ENCODE measurements around the gene FBXW9.

The FBXW9 gene

DNA sequence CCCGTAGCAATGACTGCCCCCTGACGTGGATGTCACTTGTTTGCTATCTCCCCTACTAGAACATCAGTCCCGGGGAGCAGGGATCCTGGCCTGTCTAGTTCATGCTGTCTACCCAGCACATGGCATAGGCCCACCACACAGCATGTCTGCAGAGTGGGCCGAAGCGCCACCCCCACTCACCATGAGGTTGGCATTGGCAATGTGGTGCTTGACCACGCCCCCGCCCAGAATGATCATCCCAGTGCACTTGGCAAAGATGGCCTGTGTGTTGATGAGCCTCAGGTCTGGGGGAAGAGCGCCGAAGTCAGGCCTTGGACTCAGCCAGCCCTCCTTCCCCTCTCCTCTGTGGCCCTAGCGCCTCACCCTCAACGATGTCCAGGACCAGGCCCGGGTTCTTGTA, 19.5 kb downstream of the FBXW9 start:
- no peak for TF ChIP-seq ZNF274 (IDR thresholded peaks at IDR 0.05; ENCODE audit: low read depth, low read length)
- no peak overlapping the region for H3K4me3 ChIP-seq (ENCODE audit: low read length)

DNA sequence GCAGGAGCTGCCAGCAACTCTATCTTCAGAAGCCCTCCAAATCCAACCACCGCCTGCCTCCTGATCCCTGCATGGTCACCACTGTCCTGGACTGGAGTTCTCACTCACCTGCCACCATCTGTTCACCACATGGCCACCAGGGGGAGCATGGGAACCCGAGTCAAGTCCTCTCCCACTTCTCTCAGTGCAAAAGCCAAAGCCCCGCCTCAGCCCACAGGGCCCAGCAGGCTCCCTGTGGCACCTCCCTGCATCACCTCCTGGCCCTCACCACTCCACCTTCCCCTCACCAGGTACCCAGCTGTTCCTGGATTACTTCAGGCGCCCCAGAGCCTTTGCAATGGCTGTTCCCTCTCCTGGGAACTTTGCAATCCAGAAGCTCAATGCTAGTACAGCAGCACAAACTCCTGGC, 20.0 kb downstream of the FBXW9 start:
- TF ChIP-seq ZNF274 (IDR thresholded peaks at IDR 0.05; ENCODE audit: low read depth, low read length), result no peak

DNA sequence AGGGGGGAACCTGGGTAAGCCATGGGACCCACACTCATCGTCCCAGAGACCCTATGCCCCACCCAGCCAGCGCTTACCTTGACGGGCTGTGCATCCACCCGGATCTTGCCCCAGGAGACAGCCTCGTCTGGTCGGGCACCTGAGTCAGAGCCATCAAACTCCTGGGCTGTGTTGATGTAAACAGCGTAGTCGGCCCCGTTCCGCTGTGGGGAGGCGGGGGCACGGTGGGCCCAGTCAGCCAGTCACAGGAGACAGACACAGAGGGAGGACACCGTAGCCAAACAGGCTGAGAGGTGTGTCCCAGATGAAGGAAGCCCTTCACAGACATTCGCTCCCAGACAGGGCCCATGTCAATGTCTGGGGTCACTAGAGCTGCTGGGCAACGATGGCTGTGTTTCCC, 20.5 kb downstream of the FBXW9 start:
- TF ChIP-seq ZNF274 (IDR thresholded peaks at IDR 0.05; ENCODE audit: low read depth, low read length), result no peak
- H3K4me3 ChIP-seq (ENCODE audit: low read length), result no peak overlapping the region

More for the DNA sequence above, 20.0 kb downstream of the FBXW9 start:
- H3K4me3 ChIP-seq (ENCODE audit: low read length), result no peak overlapping the region

DNA sequence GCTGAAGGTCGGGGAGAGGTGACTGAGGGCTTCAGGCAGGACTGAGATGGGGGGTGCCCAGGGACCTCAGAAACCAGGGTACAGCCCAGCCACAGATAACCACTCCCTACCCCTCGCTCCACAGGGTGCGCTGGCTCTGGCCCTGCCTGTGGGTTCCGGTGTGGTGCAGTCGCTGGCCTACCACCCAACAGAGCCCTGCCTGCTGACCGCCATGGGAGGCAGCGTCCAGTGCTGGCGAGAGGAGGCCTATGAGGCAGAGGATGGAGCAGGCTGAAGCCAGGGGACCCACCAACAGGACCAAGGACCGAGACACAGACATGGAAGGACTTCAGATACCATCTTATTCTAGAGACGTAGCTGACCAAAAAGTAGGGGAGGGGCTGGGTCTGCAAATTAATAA, 21.0 kb downstream of the FBXW9 start:
- TF ChIP-seq ZNF274 (IDR thresholded peaks at IDR 0.05; ENCODE audit: low read depth, low read length), result no peak

DNA sequence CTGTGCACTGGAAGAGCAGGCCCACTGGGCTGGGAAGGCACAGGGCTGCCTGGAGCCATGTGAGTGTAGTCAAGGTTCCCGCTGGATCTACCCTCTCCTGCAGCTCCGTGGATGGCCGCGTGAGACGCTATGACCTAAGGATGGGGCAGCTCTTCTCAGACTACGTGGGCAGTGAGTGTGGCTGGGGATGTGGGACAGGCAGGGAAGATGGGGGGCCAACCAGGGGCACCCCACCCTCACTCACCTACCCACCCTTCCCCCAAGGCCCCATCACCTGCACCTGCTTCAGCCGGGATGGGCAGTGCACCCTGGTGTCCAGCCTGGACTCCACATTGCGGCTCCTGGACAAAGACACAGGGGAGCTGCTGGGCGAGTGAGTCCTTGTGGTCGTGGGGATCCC, 23.7 kb downstream of the FBXW9 start:
- TF ChIP-seq ZNF274 (IDR thresholded peaks at IDR 0.05; ENCODE audit: low read depth, low read length), result no peak
- no peak overlapping the region for H3K4me3 ChIP-seq (ENCODE audit: low read length)

More for the DNA sequence above, 21.0 kb downstream of the FBXW9 start:
- H3K4me3 ChIP-seq (ENCODE audit: low read length), result no peak overlapping the region

DNA sequence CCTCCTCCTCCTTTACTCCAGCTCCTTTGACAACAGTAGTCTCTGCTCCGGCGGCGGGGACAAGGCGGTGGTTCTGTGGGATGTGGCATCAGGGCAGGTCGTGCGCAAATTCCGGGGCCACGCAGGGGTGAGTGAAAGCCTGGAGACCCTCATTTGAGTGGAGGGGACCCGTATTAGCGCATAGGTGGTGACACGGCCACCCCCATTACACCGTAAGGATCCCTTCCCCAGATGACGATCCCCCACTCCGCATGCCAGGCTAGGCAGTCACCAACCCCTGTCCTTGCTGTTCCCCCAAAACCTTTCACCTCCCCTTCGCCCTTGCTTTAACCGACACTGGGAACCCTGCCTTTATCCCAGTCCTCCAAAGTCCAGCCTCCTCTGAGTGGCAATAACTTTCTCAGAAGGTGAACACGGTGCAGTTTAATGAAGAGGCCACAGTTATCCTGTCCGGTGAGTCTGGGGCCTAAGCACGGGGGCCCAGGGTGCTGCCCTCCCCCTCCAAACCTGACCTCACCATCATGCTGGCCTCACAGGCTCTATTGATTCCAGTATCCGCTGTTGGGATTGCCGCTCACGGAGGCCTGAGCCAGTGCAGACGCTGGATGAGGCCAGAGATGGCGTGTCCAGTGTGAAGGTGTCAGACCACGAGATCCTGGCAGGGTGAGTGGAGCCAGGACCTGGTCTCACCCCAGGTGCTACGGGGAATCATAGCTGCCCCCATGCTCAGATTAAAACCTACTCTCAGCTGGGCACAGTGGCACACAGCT, 26.1 kb downstream of the FBXW9 start:
- TF ChIP-seq ZNF274 (IDR thresholded peaks at IDR 0.05; ENCODE audit: low read depth, low read length), result no peak
- peak overlapping the region; percentile 81 for H3K4me3 ChIP-seq (ENCODE audit: low read length)

DNA sequence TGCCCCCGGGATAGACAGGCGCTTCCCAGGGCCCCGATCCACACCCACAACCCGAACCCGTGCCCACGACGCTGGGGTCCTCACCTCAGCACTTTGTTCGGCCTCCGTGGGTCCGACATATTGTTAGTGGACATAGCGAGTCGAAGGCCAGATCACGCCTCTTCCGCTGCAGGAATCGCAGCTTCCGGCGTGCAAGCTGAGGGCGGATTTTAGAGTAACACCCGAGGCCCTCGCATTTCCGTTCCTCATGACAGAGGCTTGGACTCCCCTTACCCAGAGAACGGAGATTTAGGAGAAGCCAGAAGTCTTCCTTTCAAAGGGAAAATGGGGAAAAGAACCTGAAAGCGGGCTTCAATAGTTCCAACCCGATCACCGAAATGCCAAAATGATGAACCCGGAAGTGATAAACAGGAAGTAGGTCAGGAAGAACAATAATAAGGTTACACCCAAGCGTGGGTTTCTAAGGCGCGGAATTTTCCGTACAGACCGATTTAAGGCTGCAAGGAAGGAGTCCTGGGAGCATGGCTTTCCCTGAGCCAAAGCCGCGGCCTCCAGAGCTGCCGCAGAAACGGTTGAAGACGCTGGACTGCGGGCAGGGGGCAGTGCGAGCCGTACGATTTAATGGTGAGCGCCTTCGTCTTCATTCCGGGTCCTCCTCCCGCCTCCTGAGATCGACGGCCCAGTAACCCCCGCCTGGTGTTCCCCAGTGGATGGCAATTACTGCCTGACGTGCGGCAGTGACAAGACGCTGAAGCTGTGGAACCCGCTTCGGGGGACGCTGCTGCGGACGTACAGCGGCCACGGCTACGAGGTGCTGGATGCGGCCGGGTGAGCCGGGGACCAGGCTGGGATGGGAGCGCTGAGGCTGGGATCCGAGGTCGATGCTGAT, 26.9 kb downstream of the FBXW9 start:
- peak overlapping the region; percentile 81 for H3K4me3 ChIP-seq (ENCODE audit: low read length)
- TF ChIP-seq ZNF274 (IDR thresholded peaks at IDR 0.05; ENCODE audit: low read depth, low read length), result no peak

DNA sequence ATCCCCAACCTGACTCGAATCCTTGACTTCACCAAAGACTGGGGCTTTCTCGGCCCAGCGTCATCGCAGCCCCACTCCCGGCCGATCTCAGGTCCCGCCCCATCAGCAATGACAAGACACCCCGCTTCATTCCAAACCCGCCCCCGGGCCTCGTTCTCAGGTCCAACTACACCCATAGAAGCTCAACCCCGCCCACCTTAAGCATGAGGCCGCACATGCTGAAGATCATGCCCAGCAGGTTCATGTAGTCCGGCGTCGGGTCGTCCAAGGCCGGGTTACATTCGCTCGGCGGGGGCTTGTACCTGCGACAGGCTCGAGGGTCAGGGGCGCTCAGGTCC, 27.5 kb downstream of the FBXW9 start:
- TF ChIP-seq ZNF274 (IDR thresholded peaks at IDR 0.05; ENCODE audit: low read depth, low read length), result no peak
- H3K4me3 ChIP-seq (ENCODE audit: low read length), result peak overlapping the region; percentile 81

DNA sequence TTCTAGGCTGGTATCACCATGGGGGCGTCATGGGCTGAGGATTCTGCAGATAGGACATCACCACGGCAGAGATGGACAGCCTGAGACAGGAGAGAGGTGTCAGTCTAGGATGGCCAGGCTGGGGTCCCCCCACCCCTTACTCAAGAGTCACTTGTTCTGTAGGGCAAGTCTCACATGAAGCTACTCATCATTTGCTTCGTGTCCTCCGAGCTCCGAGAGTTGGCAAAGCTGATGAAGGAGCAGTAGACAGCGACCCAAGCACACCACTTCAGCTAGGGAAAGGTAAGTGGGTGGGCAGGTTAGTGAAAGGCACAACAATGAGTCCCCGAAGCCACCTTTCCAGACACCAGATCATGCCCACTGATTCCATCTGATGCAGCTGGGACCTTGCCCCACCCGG, 28.1 kb downstream of the FBXW9 start:
- H3K4me3 ChIP-seq (ENCODE audit: low read length), result peak overlapping the region; percentile 81
- TF ChIP-seq ZNF274 (IDR thresholded peaks at IDR 0.05; ENCODE audit: low read depth, low read length), result no peak

DNA sequence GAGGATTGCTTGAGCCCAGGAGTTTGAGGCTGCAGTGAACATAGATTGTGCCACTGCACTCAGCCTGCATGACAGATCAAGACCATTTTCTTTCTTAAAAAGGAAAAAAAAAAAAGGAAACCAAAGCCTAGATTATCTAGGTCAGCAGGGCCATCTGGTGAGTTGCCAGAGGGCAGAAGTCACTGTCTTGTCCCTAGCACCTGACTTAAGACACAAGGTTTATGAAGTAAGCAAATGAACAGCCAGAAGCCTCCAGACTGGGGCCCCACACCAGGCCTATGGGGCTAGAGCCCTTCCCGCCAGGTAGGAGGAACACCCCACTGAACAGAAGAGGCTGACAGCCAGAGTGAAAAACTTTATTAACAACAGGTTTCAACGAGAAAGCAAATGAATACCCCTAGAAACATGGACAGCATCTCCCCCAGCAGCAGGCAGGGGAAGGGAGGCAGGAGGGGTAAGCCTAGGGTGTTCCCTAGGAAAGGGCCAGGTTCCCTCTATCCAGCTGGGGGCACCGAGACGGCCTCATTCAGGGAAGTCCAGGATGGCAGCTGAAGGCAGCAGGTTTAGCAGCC, 28.6 kb downstream of the FBXW9 start:
- TF ChIP-seq ZNF274 (IDR thresholded peaks at IDR 0.05; ENCODE audit: low read depth, low read length), result no peak
- H3K4me3 ChIP-seq (ENCODE audit: low read length), result no peak overlapping the region; the same call in 1 of the 2 replicates

DNA sequence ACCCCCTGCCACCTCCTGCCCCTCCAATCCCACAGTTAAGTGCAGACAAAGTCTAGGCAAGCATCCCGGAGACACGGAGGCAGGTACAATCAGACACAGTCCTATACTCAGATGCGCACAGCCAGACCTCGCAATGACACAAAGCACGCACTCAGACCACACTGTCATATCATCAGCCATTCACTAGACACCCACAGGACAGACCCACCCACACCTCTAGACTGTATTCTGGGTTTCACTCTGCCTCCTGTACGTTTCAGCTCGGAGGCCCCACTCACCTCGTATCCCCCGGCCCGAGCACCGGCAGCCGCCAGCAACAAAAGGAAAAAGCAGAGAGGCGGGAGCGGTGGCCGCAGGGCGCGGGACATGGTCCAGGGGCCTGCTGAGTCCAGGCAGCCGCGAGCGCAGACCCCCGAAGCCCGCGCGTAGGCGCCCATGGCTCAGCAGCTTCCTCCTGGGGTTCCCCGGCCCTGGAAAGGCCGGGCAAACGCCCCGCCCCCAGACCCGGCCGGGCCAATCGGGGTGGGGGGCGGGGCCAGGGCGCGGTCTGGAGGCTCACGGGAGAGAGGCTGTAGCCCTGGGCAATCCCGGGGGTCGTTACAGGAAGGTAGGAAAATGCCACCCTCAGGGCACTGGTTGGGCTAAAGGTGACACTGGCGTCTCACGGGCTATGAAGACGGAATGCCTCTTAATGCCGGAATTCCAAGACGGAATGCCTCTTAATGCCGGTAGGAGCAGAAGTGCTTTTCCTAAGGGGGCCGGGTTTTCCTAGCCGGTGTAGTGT, 30.0 kb downstream of the FBXW9 start, which contains the start of the genes MAN2B1 and WDR83:
MAN2B1 (minus strand) TSS at position 478 of the 784 bp plus-strand sequence; CDS start at position 437, 41 bp downstream.
WDR83 (plus strand) TSS at position 543 of the 784 bp plus-strand sequence. CDS start 2,984 bp downstream, outside the sequence.
- peak within 1 kb of the TSS; percentile 82 for H3K4me3 ChIP-seq (ENCODE audit: low read length)
- no peak for TF ChIP-seq ZNF274 (IDR thresholded peaks at IDR 0.05; ENCODE audit: low read depth, low read length)

DNA sequence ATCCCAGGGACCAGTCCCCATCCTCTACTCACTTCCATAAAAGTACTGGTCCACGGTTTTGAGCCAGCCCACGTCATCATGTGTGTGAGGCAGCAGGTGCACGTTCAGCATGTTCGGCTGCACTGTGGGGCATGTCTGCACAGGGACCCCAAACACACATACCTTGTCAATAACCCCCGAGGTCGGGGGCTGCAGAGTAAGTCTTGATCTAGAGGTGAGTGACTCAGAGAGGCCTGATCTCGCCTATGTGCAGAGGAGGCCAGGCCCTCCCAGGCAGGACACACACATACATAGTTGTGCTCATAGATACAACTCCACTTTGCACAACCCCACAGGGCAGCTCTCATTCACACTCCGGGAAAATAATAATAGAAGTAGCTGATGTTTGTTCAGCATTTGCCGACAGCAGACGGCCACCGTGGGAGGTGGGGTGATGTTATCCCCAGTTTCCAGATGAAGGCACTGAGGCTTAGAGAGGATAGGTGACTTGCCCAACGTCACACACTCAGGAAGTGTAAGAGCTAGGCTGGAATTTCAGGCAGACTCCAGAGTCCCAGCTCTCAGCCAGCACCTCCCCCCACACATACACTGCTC, 30.7 kb downstream of the FBXW9 start:
- peak overlapping the region; percentile 82 for H3K4me3 ChIP-seq (ENCODE audit: low read length)
- TF ChIP-seq ZNF274 (IDR thresholded peaks at IDR 0.05; ENCODE audit: low read depth, low read length), result no peak

DNA sequence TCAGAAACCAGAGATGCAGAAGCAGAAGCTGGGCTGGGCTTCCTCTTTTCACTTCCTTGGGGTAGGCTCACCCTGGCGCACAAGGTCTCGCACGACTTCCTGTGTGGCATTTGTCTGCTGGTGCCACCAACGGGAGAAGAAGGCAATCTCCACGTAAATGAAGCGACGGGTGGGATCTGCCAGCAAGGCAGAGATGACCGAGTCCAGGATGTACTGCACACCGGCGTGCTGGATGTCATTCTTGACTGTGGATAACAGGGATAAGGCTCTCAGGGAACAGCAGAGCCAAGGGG, 31.2 kb downstream of the FBXW9 start:
- no peak for TF ChIP-seq ZNF274 (IDR thresholded peaks at IDR 0.05; ENCODE audit: low read depth, low read length)
- H3K4me3 ChIP-seq (ENCODE audit: low read length), result peak overlapping the region; percentile 82; the same call in 1 of the 2 replicates
